GM20431 (cell line): ENCODE results near the gene SLCO3A1.
"Not testable (repeated sequence)": the region's sequence is repeated elsewhere in the genome, so short reads cannot be mapped to it uniquely, and the experiment has no call there.

ENCODE experiments used
- in situ Hi-C: fragments of 300-500 bp; cut with MseI, MboI; formaldehyde crosslinking; loops from one replicate; pipeline ENCODE4 v1.15.0; 2020; ENCODE audit warnings: low sequenced_read_pairs; ENCODE audit not compliant: unreplicated experiment

Gene SLCO3A1

GRCh38 chr15:91952216-91952615 lies 98.7 kb downstream of the SLCO3A1 start:
- in situ Hi-C loops = no loop called here

- in situ Hi-C loops = no loop called here
Observed at GRCh38 chr15:91953432-91953831, 99.9 kb downstream of the SLCO3A1 start.

- in situ Hi-C loops = no loop called here
Observed at GRCh38 chr15:91954292-91954691, 100.8 kb downstream of the SLCO3A1 start.

- in situ Hi-C loops = no loop called here
Observed at GRCh38 chr15:91956026-91956723, 102.7 kb downstream of the SLCO3A1 start.

- in situ Hi-C loops = no loop called here
Observed at GRCh38 chr15:91961357-91961756, 107.8 kb downstream of the SLCO3A1 start.

GRCh38 chr15:91963747-91964146 lies 110.2 kb downstream of the SLCO3A1 start:
- in situ Hi-C loops = not testable (repeated sequence)

GRCh38 chr15:91965501-91966193 lies 112.1 kb downstream of the SLCO3A1 start:
- in situ Hi-C loops = no loop called here

GRCh38 chr15:91966194-91966552 lies 112.7 kb downstream of the SLCO3A1 start:
- in situ Hi-C loops = no loop called here

- in situ Hi-C loops = no loop called here
Observed at GRCh38 chr15:91967935-91968606, 114.6 kb downstream of the SLCO3A1 start.

- in situ Hi-C loops = no loop called here
Observed at GRCh38 chr15:91968610-91969009, 115.1 kb downstream of the SLCO3A1 start.

GRCh38 chr15:91970142-91970541 lies 116.6 kb downstream of the SLCO3A1 start:
- in situ Hi-C loops = no loop called here

- in situ Hi-C loops = no loop called here
Observed at GRCh38 chr15:91973481-91973880, 120.0 kb downstream of the SLCO3A1 start.

GRCh38 chr15:91974321-91974720 lies 120.8 kb downstream of the SLCO3A1 start:
- in situ Hi-C loops = no loop called here

- in situ Hi-C loops = no loop called here
Observed at GRCh38 chr15:91975241-91975978, 121.9 kb downstream of the SLCO3A1 start.

GRCh38 chr15:91976966-91977365 lies 123.5 kb downstream of the SLCO3A1 start:
- in situ Hi-C loops = no loop called here

- in situ Hi-C loops = no loop called here
Observed at GRCh38 chr15:91980502-91981267, 127.2 kb downstream of the SLCO3A1 start.

GRCh38 chr15:91981821-91982800 lies 128.6 kb downstream of the SLCO3A1 start:
- in situ Hi-C loops = no loop called here

GRCh38 chr15:91983729-91984340 lies 130.3 kb downstream of the SLCO3A1 start:
- in situ Hi-C loops = no loop called here
